ENCODE measurements around the gene RBP3.

The RBP3 gene

DNA sequence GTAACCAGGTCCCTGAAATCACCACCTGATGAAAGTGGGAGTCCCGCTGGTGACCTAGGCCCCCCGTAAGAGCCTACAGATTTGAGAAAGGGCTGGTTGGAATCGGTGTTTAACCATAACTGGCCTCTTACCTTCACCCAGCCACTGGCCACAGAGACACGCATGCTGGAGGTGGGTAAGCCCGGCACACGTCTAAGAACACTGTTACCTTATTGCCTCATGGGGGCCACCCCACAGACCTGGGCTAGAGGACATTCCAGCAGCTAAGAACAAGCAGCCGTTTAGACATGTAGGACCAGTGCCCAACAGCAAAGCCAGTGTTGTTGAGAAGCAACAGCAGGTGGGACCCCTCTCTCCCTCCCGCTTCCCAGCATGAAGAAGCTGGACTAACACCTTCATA lies 28.4 kb upstream of the RBP3 start:
- DNase-seq = no peak

DNA sequence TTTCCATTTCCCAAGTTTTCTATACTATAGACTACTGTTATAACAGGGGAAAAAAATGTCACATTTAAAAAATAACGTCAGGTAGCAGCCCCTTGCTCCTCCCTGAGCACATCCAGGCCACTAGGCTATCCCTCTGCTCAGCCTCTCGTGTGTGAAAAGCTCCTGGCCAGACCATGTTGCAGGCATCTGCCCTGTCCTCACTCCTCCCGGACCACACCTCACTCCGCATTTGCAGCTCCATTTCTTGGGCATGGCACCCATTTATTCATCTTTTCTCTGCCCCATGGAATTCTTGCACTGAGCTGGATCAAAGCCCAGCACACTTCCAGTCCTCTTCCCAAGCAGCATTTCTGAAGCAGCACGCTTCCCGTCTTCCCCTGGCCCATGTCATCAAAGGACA lies 27.4 kb upstream of the RBP3 start:
- no peak for DNase-seq

DNA sequence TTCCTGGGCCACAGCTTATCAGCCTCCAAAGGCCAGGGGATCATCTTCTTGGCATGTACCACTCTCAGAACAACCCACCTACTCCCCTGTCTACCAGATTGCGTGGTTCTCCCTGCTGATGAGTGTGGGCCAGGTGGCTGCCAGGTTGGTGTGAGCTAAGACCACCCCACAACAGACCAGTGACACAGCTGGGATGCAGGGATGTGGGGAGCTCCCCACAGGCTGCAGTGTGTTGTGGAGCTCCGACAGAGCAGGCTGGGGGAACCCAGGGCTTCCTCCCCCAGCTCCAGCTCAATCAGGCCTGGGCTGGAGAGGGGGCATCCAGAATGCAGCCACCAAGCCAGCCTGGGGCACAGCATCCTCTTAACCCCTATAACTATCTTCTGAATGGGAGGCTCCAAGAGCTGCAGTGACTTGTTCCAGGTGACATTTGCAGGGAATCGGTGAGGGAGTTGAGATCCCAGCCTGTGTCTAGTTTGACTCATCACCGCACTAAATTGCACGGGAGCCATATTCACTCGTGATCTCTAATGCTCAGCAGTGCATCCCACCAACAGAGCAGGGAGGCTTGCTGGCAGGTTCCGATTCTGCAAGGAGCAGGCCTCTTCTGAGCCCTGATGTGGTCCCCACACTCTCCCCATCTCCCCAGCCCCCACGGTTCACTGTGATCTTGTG lies 26.5 kb upstream of the RBP3 start:
- no peak for DNase-seq

DNA sequence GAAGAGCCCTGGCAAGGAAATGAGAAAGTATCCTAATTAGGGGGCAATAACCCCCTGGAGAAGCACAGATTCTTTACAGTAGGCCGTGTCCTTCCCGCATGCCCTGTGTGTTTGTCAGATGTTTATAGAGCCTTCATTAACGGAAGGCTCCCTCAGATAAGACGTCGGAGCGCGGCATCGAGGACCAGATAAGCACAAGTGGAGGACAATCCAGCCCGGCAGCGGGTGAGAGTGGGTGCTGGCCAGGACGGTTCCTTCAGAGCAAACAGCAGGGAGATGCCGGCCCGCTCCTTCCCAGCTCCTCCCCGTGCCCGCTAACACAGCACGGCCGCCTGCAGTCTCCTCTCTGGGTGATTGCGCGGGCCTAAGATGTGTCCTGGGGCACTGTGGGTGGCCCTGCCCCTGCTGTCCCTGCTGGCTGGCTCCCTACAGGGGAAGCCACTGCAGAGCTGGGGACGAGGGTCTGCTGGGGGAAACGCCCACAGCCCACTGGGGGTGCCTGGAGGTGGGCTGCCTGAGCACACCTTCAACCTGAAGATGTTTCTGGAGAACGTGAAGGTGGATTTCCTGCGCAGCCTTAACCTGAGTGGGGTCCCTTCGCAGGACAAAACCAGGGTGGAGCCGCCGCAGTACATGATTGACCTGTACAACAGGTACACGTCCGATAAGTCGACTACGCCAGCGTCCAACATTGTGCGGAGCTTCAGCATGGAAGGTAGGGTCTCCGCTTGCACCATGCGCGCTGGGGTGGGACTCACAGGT lies 25.7 kb upstream of the RBP3 start, which contains the start of gene GDF2:
GDF2 (plus strand) TSS at position 155 of the 762 bp plus-strand sequence; CDS start at position 370, 215 bp downstream.
- DNase-seq = no peak

DNA sequence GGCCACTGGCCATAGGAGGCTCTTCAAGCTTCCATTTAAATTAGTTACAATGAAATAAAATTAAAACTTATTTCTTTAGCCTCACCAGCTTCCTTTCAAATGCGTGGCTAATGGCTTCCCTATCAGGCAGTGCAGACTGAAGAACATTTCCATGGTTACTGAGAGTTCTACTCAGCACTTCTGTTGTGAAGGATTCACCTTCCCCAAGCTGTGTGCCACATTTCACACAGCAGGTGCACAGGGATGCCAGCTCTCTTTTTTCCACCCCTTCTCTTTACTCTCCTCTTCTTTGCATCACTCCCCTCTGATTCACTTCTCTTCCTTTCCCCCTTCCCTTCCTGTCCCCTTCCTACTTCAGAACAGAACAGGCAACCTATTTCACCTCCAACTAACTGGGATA lies 25.1 kb upstream of the RBP3 start:
- DNase-seq = no peak

DNA sequence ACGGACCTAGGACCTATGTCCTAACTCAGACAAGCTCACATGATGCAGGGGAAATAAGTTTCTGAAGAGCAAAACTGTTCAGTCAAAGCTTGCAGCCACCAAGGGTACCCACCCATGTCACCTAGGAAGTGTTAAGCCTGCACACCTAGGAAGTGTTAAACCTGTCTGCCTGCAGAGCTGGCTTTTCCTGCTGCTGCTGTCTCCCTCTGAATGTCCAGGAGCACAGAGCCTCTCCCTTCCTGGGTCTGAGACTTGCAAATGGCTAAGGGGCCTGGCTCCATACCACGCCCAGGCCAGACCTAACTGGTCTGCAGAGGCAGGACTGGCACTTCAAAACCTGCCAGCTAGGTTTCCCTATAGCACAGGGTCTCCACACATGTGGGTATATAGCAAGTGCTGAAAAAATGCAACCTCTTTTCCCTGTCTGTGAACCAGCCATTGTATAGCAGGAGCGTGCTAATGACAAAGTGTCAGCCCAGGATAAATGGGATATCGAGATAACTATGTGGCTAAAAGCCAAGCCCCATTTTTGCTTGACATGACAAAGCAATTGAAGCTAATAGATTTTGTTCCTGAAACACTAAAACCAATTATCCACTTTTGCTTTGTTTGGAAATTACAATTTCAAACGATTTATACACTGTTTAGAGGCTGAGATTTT lies 24.4 kb upstream of the RBP3 start:
- no peak for DNase-seq

DNA sequence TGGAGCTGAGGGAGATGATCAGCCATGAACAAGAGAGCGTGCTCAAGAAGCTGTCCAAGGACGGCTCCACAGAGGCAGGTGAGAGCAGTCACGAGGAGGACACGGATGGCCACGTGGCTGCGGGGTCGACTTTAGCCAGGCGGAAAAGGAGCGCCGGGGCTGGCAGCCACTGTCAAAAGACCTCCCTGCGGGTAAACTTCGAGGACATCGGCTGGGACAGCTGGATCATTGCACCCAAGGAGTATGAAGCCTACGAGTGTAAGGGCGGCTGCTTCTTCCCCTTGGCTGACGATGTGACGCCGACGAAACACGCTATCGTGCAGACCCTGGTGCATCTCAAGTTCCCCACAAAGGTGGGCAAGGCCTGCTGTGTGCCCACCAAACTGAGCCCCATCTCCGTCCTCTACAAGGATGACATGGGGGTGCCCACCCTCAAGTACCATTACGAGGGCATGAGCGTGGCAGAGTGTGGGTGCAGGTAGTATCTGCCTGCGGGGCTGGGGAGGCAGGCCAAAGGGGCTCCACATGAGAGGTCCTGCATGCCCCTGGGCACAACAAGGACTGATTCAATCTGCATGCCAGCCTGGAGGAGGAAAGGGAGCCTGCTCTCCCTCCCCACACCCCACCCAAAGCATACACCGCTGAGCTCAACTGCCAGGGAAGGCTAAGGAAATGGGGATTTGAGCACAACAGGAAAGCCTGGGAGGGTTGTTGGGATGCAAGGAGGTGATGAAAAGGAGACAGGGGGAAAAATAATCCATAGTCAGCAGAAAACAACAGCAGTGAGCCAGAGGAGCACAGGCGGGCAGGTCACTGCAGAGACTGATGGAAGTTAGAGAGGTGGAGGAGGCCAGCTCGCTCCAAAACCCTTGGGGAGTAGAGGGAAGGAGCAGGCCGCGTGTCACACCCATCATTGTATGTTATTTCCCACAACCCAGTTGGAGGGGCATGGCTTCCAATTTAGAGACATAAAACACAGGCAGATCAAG lies 22.6 kb upstream of the RBP3 start:
- DNase-seq = no peak

DNA sequence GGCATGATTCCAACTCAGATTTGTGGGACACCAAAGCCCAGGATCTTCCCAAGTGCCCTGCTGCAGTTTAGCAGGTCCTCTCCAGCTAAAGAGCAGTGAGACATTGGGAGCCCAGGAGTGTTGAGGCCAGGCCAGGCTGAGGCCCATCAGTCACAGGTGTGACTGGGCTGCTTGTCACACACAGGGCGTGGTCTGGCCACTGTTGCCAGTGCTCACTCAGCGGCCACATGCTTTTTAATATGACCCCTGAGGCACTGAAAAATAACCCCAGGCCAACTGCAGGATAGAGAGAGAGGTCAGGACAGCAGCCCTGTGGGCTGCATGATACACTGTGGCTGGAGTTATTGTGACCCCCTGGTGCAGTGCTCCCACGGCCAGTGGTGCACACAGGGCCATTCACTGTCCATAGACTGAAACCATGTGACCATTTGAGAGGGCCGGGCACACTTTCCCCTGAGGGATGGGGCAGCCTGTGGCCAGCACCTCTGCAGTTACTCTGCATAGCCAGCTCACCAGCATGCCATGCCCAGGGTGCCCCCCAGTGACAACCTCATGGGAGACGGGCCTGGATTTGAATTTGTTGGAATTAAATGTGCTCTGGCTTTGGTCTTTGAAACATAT lies 21.7 kb upstream of the RBP3 start:
- no peak for DNase-seq

DNA sequence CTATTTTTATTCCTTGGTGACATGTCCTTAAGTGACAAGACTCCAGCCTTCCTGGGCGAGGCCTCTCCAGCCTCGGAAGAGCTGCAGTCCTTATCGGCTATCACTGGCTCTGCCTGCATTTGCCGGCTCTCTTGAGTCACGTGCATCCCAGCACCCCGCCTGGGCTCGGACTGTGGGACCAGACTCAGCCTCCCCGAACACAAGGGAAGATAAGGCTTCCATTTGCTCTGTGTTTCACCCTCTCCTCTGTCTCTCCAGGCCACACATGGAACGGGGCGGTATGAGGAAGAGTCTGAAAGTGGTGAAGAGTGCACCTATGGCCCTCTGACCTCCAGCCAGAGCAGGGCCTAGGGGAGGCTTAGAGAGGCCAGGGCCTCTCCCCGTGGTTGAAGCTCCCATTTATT lies 21.2 kb upstream of the RBP3 start:
- no peak for DNase-seq

DNA sequence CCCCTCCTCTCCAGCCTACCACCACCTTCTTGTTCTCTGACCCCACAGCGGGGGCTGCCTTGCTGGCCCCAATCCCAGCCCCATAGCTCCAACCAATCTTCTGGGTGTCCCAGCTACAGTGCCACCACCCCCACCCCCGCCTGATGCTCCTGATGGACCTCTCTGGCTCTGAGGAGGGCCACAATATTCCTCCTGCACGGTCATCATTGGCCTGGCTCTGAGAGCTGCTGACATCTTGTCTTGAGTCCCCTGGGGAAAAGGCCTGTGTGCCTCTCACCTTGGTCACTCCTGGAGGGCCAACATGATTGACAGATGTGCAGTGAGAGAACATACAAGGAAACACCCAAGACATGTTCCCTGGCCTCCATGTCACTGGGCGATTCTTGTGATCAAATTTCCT lies 18.3 kb upstream of the RBP3 start:
- no peak for DNase-seq

DNA sequence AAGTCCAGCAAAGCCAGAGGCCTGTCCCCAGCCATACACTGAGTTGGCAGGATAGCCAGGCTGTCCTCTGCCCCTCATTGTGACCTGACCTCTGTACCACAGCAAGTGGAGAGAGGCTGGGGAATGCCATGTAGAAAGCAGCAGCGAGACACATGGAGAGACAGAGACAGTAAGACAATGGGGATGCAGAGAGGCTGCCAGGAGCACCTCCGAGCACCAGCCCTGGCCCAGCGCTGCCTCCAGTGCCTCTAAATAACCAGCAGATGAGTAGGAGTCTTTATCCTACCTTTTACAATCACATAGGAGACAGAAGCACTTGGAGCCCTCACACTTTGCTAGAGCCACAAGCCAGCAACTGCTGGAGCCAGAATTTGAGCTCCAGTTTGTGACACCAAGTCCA lies 17.8 kb upstream of the RBP3 start:
- no peak for DNase-seq

DNA sequence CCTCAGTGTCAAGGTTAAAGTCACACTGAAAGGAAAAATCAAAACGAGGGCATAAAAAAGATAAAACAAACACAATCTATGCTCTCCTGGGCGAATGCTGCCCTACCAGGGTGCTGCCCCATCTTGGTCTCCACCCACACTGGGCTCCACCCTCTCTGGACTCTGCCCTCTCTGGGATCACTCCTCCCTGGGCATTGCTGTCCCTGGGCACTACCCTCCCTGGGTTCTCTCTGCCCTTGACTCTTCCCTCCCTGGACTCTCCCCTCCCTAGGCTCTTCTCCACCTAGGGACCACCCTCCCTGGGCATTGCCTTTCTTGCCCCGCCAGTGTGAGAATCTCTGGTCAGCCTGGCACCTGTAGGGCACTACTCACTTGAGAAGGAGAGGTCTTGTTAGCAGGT lies 17.4 kb upstream of the RBP3 start:
- no peak for DNase-seq

DNA sequence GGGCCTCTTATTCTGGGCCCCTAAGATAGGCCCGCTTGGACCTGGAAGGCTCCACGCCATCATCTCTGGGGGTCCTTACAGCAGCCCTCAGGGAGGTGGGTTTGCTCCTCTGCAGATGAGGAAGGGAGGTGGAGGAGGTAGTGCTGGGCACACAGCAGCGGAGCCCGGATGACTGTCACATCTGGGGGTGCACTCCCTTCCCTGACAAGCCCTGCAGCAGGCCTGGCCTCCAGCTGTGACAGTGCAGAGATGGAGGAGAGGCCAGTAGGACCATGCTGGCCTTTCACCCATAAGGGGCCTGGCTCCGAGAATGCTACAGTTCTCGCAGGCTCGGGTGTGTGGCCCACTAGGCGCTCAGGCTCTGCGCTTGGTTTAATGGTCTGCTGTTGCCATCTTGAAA lies 16.7 kb upstream of the RBP3 start:
- DNase-seq = no peak

DNA sequence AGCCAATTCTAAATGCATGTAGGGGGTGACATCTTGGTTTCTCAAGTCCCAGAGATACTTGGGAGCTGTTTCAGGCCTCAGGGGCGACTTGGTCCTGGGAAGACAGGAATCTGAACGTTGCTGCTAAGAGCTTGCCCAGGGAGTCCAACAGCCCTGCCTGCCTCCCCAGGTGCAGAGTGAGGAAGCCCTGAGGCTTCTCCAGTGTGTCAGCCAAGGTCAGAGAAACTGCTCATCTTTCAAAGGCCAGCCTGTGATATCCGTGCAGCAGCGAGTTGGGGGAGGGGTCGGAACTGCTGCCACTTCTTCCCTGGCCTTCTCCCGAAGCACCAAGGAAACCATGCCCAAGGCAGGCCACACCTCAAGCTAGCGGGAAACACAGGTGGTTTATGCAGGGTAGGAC lies 16.2 kb upstream of the RBP3 start:
- DNase-seq = no peak

DNA sequence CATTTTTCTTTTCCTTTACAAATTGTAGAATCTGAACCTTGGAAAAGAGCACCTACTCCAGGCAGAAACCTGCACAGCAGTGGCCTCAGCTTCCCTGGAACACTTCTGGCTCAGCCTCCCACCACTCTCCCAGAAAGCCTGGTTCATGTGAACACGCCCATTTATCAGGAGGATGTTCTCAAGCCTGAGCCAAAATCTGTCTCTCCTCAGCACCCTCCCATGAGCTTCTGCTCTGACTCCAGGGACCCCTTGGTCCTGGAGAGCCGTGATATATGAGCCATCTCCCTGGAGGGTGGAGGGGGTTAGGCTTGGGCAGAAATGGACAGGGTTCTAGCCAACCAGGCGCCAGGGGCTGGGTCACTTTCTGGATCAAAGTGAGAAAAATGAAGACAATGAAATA lies 15.8 kb upstream of the RBP3 start:
- no peak for DNase-seq

DNA sequence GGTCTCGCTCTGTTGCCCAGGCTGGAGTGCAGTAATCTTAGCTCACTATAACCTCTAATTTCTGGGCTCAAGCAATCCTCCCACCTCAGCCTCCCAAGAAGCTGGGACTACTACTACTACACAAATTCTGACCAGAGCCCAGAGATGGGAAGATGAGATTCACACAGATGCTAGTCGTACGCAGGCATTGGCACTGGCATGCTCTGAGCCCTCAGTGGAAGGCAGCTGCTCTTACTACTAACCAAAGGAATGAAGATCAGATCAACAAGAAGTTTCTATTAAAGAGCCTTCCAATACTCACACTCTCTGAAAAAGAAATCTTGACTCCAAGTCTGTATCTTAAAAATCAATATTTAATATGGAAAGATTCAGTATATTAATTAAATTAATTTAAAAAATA lies 15.2 kb upstream of the RBP3 start:
- DNase-seq = no peak

DNA sequence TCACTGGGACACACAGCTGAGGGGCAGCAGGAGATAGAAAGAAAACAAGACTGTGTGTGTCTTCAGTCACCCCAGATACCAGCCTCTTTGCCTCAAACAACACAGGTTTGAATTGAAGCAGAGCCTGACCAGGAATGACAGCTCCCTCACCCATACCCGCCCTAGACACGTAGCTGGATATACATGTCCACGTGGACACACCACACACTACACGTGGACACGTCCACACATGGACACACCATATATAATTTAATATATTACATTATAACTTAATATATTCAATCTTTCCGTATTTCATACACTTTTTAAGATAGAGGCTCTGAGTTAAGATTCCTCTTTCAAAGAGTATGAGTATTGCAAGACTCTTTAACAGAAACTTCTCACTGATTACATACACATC lies 14.6 kb upstream of the RBP3 start:
- DNase-seq = no peak

DNA sequence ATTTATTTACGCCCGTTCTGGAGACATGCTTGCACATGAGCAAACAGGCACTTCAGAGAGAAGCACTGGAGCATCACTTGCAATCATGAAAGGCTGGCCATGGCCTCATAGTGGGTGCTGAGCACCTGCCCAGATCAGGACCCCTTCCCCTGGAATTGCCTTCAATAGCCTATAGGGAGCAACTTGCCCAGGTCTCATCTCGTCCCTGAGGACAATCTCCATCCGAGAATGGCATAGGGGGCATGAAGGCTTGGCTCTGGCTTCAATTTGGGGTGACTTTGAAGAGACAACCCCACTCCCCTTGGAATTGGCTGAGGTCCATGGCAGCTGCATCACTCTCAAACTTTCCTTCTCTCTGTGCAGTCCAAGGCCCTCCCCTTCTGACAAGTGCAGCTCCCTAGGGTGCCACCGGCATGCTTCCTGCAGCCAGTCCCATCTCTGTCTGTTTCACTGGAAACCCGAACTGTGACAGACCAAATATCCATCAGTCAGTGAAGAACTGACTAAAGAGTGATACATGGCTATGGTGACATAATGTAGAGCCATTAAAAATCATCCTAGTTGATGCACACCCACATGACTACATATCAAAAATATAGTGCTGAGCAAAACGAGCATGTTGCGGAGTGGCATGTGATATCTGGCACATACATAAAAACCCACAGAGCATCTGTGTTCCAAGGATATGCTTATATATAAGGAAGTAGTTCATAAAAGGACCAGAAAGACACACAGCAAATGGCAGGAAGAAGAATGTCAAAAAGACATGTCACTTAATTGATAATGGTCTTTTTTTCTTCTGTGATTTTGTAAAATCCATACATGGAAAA lies 13.5 kb upstream of the RBP3 start:
- DNase-seq = no peak

DNA sequence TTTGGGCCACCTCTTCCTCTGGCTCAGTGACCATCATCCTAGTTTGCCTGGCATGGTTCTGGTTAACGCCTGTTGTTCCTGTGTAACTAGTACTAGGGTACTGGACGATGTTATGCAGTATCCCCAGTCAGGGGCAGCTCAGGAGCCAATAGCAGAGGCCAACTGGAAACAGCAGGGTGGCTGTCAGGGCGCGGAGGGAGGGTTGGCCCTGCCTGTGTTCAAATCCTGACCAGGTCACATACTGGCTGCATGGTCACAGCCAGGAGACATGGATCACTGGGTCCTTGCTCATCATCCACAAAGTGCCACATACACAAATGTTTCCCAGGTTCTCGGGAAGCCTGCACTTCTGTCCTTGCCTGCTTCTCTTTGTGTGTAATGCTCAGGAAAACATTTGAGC lies 12.3 kb upstream of the RBP3 start:
- no peak for DNase-seq

DNA sequence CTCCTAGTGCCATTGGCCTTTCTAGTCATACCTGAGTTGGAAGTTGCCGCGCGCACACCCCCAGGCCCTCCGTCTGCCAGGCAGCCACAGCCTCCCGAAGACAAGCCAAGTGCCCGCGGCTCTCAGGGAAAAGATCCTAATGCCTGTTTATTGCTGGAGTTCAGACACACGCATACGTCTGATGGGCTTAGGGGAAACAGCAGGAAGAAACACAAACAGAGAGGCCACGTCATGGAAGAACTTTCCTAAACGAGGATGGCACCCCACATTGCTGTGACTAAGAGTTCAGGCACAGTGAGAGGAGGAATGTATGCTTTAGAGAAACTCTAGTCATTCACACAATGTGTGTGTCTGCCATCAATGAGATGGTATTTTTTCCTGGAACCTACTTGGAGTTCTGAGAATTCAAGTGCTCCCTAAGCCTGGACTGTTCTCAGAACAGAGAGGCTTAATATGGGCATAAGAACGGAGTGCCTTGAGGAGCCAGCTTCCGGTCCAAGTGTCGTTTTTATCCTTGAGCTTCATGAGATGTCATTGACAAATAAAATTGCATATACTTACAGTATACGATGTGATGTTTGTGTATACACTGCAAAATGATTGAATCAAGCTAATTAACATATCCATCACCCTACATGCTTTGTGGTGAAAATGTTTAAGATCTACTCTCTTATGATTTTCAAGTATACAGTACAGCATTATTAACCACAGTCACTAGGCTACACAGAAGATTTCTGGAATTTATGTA lies 11.6 kb upstream of the RBP3 start:
- no peak for DNase-seq

DNA sequence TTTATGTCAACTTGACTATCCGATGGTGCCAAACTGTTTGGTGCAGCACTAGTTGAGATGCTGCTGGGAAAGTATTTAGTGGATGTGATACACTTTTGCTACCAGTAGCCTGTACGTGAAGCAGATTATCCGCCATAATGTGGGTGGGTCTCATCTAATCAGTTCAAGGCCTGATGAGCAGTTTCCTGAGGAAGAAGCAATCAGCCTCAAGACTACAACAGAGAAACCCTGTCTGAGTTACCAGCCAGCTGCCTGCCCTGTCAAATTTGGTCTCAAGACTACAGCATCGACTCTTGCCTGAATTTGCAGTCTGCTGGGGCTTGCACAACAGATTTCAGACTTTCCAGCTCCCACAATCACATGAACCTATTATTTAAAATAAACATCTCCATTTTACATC lies 10.9 kb upstream of the RBP3 start:
- no peak for DNase-seq

All from NCI-H2107 (cell line).